ENCODE measurements around the gene TEDC2. TPM values are rescaled to one million over a fixed set of nuclear protein-coding genes. Genes with fewer than 3 reads are reported as not detected.

Gene TEDC2
- total and polyA plus RNA-seq, 12 donors, result 0.29 to 2.3 (median 0.95) TPM

GRCh38 chr16:2482249-2482648, 22.3 kb downstream of the TEDC2 start:
- Histone ChIP-seq H3K9me3 (no peaks in the 10 kb centered on the region), H3K4me1 (peaks cover 6 to 40% (median 29%) of the 10 kb centered on the region in 9 donors), H3K27ac (no peak overlapping the region), H3K36me3 (peaks cover 0 to 4% (median 0%) of the 10 kb centered on the region in 9 donors), H3K27me3 (no peaks in the 10 kb centered on the region), H3K4me3 (no peak overlapping the region)
- no peak for ATAC-seq
- 76 to 80% methylated on average over 13 of the region's 13 CpGs for WGBS, 2 donors
- TF ChIP-seq, protein P1, sequence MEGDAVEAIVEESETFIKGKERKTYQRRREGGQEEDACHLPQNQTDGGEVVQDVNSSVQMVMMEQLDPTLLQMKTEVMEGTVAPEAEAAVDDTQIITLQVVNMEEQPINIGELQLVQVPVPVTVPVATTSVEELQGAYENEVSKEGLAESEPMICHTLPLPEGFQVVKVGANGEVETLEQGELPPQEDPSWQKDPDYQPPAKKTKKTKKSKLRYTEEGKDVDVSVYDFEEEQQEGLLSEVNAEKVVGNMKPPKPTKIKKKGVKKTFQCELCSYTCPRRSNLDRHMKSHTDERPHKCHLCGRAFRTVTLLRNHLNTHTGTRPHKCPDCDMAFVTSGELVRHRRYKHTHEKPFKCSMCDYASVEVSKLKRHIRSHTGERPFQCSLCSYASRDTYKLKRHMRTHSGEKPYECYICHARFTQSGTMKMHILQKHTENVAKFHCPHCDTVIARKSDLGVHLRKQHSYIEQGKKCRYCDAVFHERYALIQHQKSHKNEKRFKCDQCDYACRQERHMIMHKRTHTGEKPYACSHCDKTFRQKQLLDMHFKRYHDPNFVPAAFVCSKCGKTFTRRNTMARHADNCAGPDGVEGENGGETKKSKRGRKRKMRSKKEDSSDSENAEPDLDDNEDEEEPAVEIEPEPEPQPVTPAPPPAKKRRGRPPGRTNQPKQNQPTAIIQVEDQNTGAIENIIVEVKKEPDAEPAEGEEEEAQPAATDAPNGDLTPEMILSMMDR (IDR thresholded peaks at IDR 0.05), result no peak
- DNase-seq, result no peak
- intact Hi-C loops (cut with DNase I), result loop anchor here in 1 of 10 donors (10.0 kb wide), 1 partner anchor 47 kb away; no protein-coding TSS in a partner anchor

DNA sequence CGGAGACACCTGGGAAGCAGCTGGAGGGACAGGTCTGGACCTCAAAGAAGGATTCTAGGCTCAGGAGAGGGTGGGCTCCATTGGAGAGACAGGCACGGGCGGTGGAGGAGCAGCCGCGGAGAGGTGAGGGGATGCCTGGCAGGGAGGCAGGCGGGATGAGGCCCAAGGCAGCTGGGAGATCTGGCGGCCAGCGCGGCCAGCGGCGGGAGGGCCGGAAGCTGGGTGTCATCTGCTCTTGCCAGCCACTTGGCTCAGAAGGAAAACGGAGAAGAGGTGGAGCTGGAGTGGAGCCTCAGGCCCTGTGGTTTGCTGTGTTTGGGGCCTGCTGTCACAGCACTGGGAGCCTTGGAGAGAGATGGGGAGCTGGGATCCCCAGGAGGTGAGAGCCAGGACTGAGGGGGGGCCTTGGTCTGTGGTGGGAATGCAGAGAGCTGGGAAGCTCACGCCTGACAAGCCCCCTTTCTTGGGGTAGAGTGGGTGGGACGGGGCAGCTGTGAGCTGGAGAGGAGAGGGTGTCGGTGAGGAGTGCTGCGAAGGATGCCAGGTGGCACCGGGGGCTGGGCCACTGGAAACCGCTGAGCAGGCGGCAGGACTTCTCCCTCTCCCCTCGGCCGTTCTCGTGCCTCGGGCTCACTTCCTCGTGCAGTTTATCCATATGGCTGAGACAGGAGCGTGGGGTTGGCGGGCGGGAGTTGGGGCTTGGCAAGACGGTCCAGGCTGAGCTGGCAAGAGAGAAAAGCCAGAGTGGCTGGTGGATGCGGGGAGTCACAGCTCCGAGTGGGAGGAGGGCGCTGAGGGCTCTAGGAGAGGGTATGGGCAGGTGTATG, 23.0 kb downstream of the TEDC2 start:
- no peaks in the 10 kb centered on the region for H3K27me3 ChIP-seq
- H3K4me1 ChIP-seq, result peaks cover 6 to 40% (median 29%) of the 10 kb centered on the region in 9 donors
- peaks cover 0 to 4% (median 0%) of the 10 kb centered on the region in 9 donors for H3K36me3 ChIP-seq
- no peaks in the 10 kb centered on the region for H3K9me3 ChIP-seq
- ATAC-seq (peak in 6 of 8 donors; percentile 14 to 66 (median 25)), DNase-seq (no peak)
- TF ChIP-seq, protein P1 (IDR thresholded peaks at IDR 0.05), result no peak
- WGBS, 2 donors, result 61 to 68% methylated on average over 32 of the region's 32 CpGs
- intact Hi-C loops (cut with DNase I), result loop anchor here in 1 of 10 donors (10.0 kb wide), 1 partner anchor 48 kb away; no protein-coding TSS in a partner anchor
- H3K4me3 ChIP-seq, result no peak overlapping the region
- H3K27ac ChIP-seq, result peak overlapping the region in 3 of 10 donors; percentile 1 to 44 (median 44)

DNA sequence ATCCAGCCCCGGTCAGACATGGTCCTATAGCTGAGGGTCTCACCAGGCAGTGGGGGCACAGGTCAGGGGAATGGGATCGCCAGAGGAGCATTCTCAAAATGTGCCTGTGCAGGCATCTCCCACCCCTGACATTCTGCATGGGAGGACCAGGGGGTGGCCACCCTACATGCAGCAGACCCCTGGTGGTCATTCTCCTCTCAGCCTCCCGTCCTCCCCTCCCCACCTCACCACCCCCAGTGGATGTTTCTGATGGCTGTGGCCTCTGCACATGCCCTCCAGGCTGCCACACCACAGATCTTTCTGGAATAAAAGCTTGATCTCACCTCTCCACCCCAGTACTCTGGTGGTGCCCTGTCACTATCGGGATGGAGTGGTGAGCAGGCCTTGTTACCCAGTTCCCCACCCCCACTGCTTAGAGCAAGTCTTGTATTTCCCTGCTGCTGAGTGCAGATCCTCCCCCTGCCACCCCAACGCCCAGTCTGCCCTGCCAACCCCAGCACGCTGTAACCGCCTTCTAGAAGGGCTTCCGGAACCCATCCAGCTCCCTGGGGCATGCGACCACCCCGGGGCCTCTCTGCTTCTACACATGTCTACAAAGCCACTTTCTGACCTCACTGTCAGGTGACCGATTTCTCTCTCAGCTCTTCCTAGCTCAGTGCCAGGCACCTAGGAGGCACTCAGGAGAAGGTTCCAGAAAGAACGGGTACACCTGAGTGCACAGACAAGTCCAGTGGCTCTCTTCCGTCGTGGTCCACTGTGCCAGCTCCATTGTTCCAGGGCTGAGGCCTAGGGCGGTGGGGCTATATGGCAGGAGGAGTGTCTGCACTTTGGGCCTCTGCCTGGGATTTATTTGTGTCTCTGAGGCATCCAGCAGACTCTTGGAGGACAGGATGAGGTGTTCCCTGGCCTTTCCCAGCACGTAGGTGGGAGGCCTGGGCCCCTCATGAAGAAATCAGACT, 24.3 kb downstream of the TEDC2 start:
- no peaks in the 10 kb centered on the region for H3K9me3 ChIP-seq
- no peak for DNase-seq
- H3K27me3 ChIP-seq, result no peaks in the 10 kb centered on the region
- H3K36me3 ChIP-seq, result peaks cover 0 to 4% (median 0%) of the 10 kb centered on the region in 9 donors
- peaks cover 6 to 45% (median 29%) of the 10 kb centered on the region in 9 donors for H3K4me1 ChIP-seq
- TF ChIP-seq, protein P1 (IDR thresholded peaks at IDR 0.05), result no peak
- no peak for ATAC-seq
- no peak overlapping the region for H3K4me3 ChIP-seq
- WGBS, 2 donors, result 93 to 94% methylated on average over 16 of the region's 16 CpGs
- intact Hi-C loops (cut with DNase I), result loop anchor here in 1 of 10 donors (10.0 kb wide), 1 partner anchor 49 kb away; no protein-coding TSS in a partner anchor
- H3K27ac ChIP-seq, result no peak overlapping the region

All from heart right ventricle (tissue), 16 donors.